Muscle of back (tissue), 11 donors: ENCODE measurements around the gene ESM1. TPM values are rescaled to one million over a fixed set of nuclear protein-coding genes. Genes with fewer than 3 reads are reported as not detected.

Experiments used
- DNase-seq, 3 donors: peaks; one replicate each; pipeline versions ENCODE4 v3.0.0 to v3.0.0-alpha.2; 2013
- polyA plus RNA-seq, 10 donors: library from polyadenylated mRNA; unstranded; fragments of 120-200 nt; gene quantifications; one replicate each; pipeline ENCODE4 v1.2.1, GENCODE V29; 2013; ENCODE audit not compliant: insufficient read length in 10 of 10

ESM1 gene
- polyA plus RNA-seq, 10 donors, result 2.3 to 8.8 (median 3.6) TPM

DNA sequence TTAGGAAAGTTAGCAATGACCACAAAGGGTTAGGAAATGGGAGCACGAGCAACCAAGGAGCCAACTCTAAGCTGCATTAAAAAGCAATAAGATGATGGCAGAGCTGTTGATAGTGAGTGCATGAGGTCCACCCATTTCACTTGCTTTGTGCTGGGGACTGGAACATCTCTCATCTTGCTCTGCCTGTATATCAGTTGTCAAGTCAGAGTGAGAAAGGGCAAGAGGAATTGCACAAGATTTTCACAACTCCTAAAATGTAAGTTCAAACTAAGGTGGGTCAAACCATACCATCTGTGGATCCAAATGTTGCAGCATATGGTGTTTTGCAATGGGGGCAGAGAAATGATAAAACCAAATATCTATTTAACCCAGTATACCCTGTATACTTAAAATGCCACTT is 2.8 kb upstream of the ESM1 start:
- DNase-seq, result no peak

- no peak for DNase-seq
Measured at GRCh38 chr5:54986269-54986654, 869 bp upstream of the ESM1 start.

GRCh38 chr5:54981928-54982327 is 3.5 kb downstream of the ESM1 start:
- no peak for DNase-seq

DNA sequence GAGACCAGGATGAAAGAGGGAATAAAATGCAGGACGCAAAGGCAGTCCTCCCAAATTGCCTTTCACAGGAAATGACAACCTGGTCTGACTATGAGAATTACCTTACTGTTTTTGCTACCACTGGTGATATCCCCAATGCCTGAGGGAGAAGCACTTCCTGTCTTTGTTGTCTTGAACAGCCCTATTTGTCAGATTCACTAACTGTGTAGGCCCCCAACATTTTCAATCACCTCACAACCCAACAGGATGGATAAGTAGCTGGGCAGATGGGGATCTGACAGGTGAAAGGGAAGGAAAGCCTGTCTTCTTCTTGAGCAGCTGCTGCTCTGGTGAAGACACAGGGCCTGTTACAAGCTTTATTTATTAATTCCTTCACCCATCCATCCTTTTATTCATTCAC is 9.7 kb downstream of the ESM1 start:
- DNase-seq, result no peak

GRCh38 chr5:54969856-54970828 is 15.3 kb downstream of the ESM1 start:
- peak in 2 of 3 donors; percentile 10 to 16 for DNase-seq

- DNase-seq, result no peak
Measured at GRCh38 chr5:54969242-54969641, 16.2 kb downstream of the ESM1 start.

GRCh38 chr5:54965806-54966205 is 19.6 kb downstream of the ESM1 start:
- DNase-seq, result no peak

GRCh38 chr5:54964405-54964804 is 21.0 kb downstream of the ESM1 start:
- DNase-seq, result no peak

DNA sequence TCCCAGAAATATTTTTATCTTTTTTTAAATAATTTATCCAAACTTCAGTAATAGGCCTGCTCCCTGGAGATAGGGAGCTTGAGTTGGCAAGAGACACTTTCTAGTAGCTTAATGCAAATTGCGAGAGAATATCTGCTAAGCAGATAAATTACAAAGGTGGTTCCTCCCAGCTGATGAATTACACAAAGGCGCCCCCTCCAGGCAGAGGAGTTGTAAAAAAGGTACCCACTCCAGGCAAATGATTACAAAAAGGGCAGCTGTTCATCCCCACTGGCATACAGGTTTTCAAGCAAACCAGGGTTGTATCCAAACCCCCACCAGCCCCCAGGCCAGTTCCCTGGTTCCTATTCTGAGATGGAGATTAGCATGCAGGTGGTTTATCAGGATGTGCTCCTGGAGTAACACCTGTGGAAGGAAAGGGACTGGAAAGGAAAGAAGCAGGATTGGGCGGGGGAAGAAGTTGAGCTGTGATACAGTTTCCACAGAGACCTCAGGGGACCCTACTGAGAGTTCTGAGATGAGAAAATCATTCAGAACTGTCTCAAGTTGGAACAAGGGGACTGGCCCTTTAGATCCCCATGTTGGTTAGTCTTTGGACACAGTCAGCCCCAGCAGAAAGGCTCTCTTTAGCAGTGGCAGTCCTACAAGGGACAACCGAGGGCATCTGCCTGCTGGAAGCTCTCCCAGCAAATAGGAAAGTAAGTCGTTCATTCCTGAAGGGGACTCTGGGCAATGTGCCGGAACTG is 25.5 kb downstream of the ESM1 start:
- no peak for DNase-seq

GRCh38 chr5:54956922-54957321 is 28.5 kb downstream of the ESM1 start:
- DNase-seq, result no peak

- DNase-seq, result no peak
Measured at GRCh38 chr5:54947187-54947586, 38.2 kb downstream of the ESM1 start.

GRCh38 chr5:54946306-54946819 is 39.0 kb downstream of the ESM1 start:
- DNase-seq, result no peak

GRCh38 chr5:54944364-54944763 is 41.0 kb downstream of the ESM1 start:
- DNase-seq, result peak; percentile 16 to 53 (median 36)

DNA sequence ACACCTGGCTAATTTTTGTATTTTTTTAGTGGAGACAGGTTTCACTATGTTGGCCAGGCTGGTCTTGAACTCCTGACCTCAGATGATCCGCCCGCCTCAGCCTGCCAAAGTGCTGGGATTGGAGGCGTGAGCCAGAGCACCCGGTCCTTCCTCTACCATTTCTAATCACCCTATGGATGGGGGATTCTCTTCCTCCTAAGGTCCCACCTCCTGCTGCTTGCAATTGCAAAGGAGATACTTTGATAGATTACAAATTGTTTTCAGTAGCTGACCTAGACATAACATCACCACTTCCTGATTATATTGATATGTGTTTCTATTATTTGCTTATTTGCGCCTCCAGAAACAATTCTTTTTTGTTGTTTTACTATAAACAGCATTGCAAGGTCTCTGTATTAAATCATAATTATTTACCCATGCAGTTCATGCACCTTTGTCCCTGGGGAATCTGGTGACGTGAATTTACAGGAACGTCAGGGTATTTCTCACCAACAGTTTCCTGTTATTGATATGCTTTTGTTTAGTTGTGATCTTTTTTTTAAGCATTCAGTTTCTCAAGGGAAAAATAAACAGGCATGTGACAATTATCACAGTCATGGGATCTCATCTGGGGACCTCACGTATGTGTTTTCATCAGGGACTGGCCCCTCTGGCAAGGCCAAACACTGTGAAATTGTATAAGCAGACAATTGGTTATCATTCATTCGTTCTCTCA is 43.2 kb downstream of the ESM1 start:
- DNase-seq, result no peak

DNA sequence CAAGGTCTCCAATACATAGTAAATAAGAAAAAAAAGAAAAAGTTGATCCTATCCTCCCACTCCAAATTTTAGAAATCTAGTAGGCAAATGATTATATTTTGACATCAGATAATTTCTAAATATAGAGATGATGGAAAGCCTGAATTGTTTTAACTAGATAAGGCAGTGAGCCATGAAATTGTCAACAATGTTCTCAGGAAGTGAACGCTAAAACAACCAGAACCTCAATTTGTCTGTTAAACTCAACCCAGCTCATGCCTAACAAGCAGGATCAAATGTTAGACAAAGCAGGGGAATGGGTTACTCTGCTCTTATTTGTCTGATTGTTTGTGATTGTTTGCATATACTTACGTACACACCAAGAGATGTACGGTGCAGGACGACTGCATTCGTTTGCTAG is 49.2 kb downstream of the ESM1 start:
- no peak for DNase-seq

DNA sequence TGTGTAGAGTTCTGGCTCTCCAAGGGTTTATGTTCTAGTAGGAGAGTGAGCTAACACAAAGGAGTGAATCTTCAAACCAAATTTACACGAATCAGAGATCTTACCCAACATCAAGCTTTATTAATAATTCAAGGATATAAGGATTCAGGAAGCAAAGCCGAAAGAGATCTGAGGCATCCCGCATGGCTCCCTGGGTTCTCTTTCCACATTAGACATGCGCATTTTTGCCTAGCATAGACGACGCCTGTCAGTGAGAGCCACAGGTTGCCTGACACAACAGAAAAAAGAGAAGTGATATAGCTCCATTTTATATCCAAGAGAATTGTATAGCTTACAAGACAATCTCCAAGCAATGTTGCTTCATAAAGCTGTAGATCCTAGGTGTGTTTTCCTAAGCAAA is 52.6 kb downstream of the ESM1 start:
- DNase-seq, result no peak

DNA sequence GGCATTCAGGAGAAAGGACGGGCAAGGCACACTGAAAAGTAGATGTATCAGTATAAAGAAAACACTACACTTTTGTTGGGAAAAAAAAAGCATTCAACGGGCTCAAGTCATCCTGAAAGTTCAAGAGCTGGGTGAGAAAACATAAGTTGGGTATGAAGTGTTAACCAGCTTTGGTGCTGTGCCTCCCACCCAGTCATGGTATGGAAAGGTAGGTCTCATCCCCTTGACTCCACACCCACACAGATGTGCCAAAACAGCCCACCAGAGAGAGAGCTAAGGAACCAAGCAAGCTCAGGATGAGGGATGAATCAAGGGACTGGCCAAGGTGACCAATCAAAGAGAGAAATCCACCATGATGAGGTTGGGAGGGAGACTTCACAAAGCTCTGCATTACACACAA is 54.7 kb downstream of the ESM1 start:
- no peak for DNase-seq

Other genes with a start within 250 kb of the ESM1 start
- 1 to 10 TPM in 1 of 10 donors, under 1 TPM in 4, not detected in 5; 0.14 to 3.0 (median 0.53) TPM for gene GZMK, start 38.7 kb upstream of the ESM1 start, polyA plus RNA-seq
- 1 to 10 TPM in 6 of 10 donors, under 1 TPM in 3, not detected in 1; 0.29 to 3.6 (median 1.3) TPM for gene GZMA, start 117.1 kb upstream of the ESM1 start, polyA plus RNA-seq
- 100 to 1,000 TPM in 1 of 10 donors, 10 to 100 TPM in 9; 69.0 to 116 (median 80.3) TPM for gene GPX8, start 174.6 kb upstream of the ESM1 start, polyA plus RNA-seq
- gene CDC20B, start 187.6 kb upstream of the ESM1 start, polyA plus RNA-seq, result under 1 TPM in 4 of 10 donors, not detected in 6; 0.08 to 0.13 (median 0.10) TPM
- gene MCIDAS, start 241.7 kb upstream of the ESM1 start, polyA plus RNA-seq, result not detected
- under 1 TPM in 9 of 10 donors, not detected in 1; 0.09 to 0.45 (median 0.22) TPM for gene CCNO, start 248.0 kb upstream of the ESM1 start, polyA plus RNA-seq